Mesenteric fat pad (tissue), 1 donor: ENCODE results near the gene MERTK. TPM values are rescaled to one million over a fixed set of nuclear protein-coding genes. Genes with fewer than 3 reads are reported as not detected.

ENCODE experiments used
- DNase-seq: peaks from one replicate; pipeline ENCODE4 v3.0.0-alpha.2; 2020; ENCODE audit warnings: low spot score
- total RNA-seq: library from RNA; stranded (reverse); fragmentation: NEBNext Ultra II Directional; extraction: Animal tissue kit (Norgen Biotek cat#: 25700); gene quantifications from one replicate; pipeline ENCODE4 v1.2.1, GENCODE V29; 2021
- donor health status: DM: yes; HTN: yes; CAD: no.

Gene MERTK
- total RNA-seq, 1 donor from 2014 or later: 47.0 TPM

DNA sequence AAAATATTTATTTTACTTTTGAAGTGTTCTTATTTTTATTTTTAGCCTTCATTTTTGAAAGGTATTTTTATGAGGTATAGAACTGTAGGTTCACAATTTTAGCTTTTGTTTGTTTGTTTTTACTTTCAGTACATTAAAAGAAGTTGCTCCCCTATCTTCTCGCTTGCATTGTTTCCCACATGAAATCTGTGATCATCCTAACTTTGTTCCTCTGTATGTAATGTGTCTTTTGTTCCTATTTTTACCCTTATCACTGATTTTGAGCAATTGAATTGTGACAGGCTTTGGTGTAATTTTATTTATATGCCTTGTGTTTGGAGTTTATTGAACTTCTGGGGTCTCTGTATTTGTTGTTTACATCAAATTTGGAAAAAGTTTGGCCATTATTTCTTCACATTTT is 78.8 kb downstream of the MERTK start:
- DNase-seq: no peak

DNA sequence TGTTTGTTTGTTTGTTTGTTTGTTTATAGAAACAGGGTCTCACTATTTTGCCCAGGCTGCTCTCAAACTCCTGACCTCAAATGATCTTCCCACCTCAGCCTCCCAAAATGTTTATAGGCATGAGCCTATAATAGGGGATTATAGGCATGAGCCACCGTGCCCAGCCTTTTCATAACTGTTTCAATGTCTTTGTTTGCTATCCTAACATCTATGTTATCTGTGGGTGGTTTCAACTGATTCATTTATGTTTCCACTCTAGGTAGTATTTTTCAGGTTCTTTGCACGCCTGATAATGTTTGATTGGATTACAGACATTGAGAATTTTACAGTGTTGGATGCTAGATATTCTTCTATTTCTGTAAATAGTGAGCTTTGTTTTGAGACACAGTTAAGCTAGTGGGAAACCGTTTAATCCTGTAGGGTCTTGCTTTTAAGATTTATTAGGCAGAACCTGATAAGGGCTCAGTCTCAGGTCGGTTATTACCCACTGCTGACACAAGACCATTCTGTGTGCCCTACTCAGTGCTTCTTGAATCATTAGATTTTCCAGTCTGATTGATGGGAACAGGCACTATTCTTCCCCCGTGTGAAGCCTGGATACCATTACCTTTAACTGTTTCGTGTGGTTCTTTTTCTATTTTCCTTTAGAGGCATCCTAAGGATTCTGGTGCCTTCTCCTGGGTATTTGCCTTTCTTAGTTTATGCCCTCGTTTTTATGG is 80.2 kb downstream of the MERTK start:
- no peak for DNase-seq

DNA sequence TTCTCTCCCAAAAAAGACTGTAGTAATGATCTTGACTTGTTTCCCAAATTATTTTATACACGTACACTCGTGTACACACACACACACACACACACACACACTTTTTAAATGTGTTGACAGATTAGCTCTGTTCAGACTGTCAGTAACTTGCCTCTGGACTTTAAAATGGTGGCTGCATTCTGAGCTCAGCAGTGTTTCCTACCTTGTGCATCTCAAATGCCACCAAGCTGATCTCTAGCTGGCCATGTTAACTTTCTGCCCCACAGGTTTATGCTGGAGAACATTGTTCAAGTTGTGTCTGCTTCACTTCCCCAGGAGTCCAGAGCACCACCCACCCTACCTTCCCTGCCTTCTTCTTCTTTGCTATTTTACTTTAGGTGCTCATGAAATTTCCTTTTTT is 83.3 kb downstream of the MERTK start:
- DNase-seq: no peak

DNA sequence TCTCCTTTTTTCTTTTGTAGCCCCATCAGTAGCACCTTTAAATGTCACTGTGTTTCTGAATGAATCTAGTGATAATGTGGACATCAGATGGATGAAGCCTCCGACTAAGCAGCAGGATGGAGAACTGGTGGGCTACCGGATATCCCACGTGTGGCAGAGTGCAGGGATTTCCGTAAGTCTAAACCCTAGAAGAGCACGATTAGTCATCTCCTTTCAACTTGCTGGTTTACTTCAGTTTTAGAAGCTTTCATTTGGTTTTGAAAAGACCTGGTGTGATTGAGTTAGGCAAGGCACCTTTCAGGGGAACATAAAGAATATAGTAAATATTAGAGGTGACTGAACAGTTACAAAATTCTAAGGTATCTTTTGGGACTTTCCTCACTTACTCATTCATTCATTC is 84.4 kb downstream of the MERTK start:
- DNase-seq: no peak

DNA sequence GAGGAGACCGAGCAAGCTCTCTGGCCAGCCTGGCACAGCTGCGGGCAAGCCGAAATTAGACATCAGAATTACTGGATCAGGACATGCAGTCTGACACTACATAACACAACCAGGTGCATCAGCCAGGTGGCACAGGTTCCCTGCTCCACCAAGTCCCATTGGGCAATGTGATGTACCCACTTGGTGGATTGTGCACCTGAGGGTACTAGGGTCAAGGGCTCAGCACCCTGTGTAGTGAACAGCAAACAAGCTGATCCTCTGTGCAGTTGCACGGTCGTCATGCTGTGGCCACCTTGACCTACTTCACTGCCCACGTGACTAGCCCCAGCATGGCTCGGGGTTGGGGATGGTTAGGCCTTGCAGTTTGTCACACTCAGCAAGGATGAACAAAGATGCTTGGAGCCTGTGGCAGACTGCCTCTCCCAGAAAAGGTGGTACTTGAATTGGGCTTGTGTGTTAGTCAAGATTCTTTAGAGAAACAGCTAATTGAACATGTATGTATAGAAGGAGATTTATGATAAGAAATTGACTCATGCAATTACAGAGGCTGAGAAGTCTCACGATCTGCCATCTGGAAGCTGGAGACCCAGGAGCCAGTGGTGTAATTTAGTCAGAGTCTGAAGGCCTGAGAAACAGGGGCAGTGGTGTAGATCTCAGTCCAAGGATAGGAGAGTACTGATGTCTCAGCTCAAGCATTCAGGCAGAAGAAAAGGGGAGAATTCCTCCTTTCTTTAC is 85.2 kb downstream of the MERTK start:
- no peak for DNase-seq

DNA sequence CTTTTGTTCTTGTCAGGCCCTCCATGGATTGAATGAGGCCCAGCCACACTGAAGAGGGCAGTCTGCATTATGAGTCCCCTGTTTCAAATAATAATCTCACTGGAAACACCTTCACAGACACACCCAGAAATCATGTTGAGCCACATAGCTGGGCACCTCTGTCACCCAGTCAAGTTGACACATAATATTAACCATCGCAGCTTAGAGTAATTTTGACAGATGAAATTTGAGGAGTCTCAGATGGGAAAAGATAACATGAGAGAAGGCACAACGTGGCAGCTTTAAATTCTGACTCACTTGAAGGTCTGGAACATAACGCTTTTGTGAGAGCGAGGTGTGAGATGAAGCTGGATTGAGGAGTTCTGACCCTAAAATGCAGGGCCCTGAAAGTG is 85.8 kb downstream of the MERTK start:
- no peak for DNase-seq

DNA sequence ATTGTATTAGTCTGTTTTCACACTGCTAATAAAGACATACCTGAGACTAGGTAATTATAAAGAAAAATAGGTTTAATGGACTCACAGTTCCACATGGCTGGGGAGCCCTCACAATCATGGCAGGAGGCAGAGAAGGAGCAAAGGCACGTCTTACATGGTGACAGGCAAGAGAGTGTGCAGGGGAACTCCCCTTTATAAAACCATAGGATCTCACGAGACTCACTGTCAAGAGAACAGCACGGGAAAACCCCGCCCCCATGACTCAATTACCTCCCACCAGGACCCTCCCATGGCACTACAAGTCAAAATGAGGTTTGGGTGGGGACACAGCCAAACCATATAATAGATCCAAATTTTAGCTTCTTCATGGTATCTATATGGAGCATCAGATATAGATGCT is 87.1 kb downstream of the MERTK start:
- no peak for DNase-seq

DNA sequence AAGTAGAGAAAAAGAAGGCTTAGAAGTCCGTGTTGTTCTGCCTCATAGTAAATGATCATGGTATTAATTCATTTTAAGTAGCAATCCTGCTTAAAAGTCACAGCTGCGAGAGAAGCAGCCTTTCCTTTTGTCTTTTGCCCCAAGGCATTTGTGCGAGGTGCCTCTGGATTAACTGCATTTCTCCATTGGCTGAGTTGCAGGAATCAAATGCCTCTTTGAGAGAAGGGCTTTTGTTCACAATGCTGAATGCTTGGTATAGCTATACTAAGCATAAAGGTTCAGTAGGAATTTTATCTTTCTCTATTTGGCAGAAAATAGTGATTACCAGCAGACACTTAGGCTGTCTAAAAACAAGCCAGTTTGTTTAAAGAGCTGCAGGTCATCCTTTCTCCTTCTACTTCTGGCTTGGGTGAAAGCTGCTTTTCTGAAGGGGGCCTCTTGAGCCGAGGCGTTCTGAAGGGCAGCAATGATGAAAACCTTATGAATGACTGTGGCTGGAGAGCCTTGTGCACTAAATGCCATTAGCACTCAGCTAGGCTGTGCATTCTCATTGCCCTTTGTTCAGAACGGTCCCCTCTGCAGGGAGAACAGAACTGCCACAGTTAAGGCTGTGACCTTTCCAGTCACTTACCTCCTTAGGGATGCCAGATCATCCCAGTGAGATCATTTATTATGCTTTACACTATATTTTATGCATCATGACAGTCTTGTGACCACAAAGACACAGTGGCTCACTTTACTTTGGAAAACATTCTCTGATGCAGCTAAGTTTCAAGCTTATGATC is 87.9 kb downstream of the MERTK start:
- DNase-seq: no peak

DNA sequence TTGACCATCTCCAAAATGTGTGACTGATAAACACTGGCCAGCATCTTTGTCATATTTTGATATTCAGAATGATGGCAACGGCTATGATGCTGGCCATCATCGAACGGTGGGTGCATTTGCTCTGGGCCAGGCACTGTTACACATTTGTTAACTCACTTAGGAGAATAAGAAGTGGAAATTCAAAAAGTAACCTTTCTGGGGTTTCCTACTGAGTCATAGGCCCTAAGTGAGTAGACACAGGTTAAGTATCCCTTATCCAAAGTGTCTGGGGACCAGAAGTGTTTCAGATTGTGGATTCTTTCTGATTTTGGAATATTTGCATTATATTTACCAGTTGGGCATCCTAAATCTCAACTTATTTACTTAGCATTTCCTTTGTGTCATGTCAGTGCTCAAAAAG is 92.0 kb downstream of the MERTK start:
- DNase-seq: no peak

DNA sequence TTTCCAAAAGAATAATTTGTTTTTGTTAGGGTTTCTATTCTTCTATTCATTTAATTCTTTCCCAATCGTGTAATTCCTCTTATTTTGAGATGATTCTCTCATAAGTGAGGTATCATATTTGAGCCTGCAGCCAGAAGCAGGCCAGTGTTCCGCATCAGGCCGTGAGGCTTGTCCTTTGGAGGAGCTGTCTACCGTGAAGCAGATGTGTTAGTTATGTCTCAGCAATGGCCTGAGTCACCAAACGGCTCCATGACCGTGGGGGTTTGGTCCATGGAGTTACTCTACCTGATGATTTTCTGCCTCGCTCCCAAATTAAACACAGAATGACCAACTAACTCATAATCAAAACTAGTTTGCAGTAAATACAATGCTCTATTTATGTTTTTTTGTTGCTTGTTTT is 92.4 kb downstream of the MERTK start:
- no peak for DNase-seq

DNA sequence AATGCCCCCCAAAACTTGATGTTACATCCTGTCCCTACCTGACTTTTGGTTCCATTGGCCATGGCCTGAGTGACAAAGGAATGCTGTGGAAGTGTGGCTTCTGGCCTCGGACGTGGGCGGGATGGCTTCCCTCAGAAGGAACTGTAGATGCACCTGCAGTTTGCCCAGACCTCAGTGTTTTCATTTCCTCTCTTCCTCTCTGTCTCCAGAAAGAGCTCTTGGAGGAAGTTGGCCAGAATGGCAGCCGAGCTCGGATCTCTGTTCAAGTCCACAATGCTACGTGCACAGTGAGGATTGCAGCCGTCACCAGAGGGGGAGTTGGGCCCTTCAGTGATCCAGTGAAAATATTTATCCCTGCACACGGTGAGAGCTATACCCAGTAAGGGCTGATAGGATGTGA is 95.6 kb downstream of the MERTK start:
- no peak for DNase-seq

DNA sequence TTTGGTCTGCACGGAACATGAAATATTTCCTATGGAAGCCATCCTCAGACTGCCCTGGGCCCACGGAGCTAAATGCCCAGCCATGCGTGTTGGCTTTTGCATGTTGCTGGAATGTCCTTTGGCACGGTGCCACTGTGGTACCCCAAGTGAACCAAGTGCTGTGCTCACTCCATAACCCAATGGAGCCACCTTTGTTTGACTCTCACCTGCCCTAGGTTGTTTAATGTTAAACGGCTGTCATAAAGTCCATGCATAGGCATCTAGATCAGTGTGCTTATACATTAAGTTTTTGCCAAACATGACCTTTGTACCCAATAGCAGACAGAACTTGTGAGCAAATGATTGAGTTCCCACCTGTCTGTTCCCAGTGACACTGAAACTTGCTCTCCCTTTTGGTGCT is 96.7 kb downstream of the MERTK start:
- no peak for DNase-seq

DNA sequence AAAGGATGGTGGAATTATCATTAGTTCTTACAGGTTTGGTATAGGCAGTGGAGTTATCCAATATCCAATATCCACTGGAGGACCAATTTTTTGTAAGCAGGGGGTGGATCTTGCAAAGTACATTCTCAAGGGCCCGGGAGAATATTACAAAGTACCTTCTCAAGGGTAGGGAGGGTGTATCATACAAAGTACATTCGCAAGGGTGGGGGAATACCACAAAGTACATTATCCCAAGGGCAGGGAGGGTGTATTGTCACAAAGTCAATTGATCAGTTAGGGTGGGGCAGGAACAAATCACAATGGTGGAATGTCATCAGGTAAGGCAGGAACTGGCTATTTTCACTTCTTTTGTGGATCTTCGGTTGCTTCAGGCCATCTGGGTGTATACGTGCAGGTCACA is 101.4 kb downstream of the MERTK start:
- no peak for DNase-seq

DNA sequence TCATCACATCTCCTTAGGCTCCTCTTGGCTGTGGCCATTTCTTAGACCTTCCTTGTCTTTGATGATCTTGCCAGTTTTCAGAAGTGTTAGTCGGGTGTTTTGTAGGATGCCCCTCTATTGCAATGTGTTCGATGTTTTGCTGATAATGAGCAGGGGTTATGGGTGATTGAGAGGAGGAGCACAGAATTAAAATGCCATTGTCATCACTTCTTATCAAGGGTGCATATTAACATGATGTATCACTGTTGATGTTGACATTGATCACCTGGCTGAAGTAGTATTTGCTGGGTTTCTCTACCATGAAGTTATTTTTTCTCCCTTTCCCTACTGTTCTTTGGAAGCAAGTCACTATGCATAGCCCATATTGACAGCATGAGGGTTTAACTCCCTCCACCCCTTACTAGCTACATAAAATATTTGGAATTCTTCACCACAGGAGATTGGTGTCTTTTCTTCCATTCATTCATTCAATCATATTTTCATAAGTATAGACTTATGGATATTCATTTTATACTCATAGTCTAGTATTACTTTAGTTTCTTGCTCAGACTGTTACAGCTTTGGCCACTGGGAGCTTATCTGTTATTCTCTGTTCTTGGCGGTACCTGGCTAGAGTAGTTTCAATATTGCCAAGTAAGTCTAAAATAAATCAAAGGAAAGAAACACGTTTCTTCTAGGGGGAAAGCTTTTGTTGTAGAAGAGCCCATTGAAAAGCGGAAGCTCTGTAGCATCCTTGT is 102.2 kb downstream of the MERTK start:
- no peak for DNase-seq

DNA sequence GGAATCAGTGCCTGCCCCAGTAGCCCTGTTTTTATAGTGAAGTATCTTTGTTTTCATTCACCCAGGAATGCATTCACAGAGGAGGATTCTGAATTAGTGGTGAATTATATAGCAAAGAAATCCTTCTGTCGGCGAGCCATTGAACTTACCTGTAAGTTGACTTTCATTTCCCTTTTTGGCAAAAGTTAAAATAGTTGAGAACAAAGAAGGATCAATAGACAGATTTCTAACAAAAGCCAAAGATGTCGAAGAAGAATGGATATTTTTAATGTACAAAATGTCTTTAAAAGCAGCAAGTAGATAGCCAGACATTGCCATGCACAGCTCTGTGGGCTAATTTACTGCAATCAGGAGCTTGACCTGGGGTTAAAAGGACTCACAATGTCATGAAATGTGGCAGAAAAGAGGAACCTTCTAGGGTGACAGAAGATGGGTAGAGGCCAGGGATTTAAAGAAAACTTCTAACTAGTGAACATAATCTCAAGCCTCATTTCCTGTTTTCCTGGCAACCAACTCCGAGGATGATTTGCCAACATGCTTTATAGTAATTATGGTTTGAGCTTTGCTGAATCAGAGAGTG is 102.8 kb downstream of the MERTK start:
- no peak for DNase-seq

DNA sequence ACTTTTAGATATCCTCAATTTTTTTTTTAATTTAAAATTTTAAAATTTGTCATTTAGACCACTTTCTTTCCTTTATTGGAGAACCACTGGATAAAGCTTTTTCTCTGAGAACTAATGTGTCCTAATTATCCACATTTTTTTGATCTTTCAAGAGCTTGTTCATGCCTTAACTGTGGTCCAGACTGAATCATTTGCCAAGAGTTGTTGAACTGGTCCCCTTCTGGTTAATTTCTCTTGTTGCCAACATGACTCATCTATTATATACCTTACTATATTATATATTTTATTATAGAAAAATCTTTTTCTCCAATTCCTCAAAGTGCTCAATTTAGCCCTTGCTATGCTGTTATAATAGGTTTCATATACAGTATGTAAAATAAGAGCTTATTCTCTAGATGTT is 103.5 kb downstream of the MERTK start:
- no peak for DNase-seq

DNA sequence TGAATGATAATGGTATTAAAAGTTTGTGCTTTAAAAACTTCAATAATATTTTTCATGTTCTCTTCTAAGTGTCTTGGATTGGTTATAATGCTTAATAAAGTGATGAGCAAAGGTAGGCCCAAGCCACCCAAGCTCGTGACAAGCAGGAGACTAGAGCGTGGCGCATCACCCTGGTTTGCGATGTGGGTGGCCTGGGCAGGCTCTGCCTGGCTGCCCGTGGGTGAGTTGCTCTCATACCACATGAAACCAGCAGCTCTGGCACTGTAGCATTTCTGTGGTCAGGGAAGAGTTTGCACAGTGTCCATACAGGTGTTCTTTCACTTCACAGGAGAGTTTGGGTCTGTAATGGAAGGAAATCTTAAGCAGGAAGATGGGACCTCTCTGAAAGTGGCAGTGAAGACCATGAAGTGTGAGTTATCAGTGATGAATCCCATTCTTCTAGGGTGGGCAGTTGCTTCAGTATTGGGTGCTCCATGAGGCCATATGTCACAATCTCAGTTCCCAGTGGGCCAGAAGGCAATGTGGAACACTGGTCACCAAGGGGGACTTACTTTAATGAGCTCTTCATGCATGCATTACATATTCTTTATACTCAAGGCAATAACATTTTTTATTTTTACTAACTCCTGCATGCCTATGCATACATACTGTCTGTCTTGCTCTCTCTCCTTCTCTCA is 105.3 kb downstream of the MERTK start:
- DNase-seq: no peak

DNA sequence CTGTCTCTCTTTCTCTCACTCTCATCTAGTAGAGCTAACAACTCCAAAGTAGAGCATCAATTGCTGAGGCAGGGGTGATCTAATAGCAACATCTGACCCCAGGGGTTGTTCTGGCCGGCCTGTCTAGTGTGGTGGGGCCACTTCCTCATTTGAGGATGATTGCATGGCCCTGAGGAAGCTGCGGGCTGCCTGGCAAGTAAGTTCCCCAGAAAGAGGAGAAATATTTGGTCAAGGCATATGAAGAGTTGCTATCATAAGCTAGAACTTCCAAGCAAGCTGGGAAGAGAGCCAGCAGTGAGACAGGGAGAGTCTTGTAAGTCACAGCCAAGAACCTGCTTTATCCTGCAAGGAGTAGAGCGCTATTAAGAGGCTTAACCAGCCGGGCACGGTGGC is 105.8 kb downstream of the MERTK start:
- no peak for DNase-seq

DNA sequence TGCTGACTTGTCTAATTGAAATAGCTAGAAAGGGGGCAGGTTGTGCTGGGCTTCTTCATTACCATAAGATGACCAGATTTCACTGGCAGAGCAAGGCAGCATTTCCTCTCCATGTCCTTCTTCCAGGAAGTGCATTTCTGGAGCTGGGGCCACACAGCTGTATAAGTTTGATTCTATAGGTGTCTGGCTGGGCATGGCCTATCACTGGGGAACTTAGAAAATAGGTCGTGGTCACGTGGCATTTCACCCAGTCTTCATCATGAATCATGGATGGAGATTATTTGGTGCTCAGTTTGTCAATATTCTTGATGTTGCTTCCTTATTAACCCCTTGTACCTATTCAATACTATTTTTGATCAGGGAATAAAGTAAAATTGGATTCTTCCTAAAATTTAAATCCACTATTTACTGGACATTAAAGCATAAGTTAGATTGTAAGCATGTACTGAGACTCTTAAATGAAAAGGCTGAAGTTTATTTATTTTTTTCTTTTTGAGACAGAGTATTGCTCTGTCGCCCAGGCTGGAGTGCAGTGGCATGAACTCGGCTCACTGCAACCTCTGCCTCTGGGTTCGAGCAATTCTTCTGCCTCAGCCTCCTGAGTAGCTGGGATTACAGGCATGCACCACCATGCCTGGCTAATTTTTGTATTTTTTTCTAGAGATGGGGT is 107.1 kb downstream of the MERTK start:
- peak; percentile 3 for DNase-seq

DNA sequence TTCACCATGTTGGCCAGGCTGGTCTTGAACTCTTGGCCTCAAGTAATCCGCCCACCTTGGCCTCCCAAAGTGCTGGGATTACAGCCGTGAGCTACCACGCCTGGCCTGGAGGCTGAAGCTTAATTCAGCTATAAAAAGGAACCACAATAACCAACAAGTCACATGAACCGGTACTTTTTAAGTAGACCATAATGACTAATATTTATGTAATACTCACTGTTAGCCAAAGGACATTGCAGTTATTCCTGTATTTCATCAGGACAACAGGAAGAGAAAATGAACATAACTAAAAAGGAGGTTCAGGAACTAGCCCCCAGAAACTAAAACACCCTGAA is 107.6 kb downstream of the MERTK start:
- DNase-seq: peak; percentile 72
